ENCODE data around the gene ZNF737. TPM values are rescaled to one million over a fixed set of nuclear protein-coding genes. Genes with fewer than 3 reads are reported as not detected.
"Not testable (repeated sequence)": the region's sequence is repeated elsewhere in the genome, so short reads cannot be mapped to it uniquely, and the experiment has no call there.

The ZNF737 gene
- total and polyA plus RNA-seq, 4 donors, result 4.1 to 15.4 (median 5.7) TPM

DNA sequence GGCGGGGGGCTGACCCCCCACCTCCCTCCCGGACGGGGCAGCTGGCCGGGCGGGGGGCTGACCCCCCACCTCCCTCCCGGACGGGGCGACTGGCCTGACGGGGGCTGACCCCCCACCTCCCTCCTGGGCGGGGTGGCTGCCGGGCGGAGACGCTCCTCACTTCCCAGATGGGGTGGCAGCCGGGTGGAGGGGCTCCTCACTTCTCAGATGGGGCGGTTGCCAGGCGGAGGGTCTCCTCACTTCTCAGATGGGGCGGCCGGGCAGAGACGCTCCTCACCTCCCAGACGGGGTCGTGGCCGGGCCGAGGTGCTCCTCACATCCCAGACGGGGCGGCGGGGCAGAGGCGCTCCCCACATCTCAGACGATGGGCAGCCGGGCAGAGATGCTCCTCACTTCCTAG, 35.3 kb downstream of the ZNF737 start:
- H3K4me1 ChIP-seq (ENCODE audit: control insufficient read depth in 1 of 2, insufficient read depth in 2 of 2, low read length in 2 of 2); H3K27ac ChIP-seq (ENCODE audit: low read depth in 1 of 2, low read length in 2 of 2); DNase-seq; H3K27me3 ChIP-seq (ENCODE audit: control insufficient read depth in 1 of 2, insufficient read depth in 2 of 2, low read length in 1 of 2); intact Hi-C loops (cut with DNase I); H3K4me3 ChIP-seq (ENCODE audit: low read length in 2 of 2); ATAC-seq (ENCODE audit: low FRiP score); H3K36me3 ChIP-seq (ENCODE audit: control insufficient read depth in 1 of 2, insufficient read depth in 2 of 2, low read length in 1 of 2): not testable (repeated sequence)
- peaks cover 14% of the 10 kb centered on the region for H3K9me3 ChIP-seq (ENCODE audit: control insufficient read depth, low read length)
- WGBS, 2 donors, result 97 to 100% methylated on average over 5 to 29 of the region's 29 CpGs

GRCh38 chr19:20513189-20513904, 52.2 kb downstream of the ZNF737 start:
- Histone ChIP-seq H3K27me3 (ENCODE audit: control insufficient read depth in 1 of 2, insufficient read depth in 2 of 2, low read length in 1 of 2) (peaks cover 0 to 2% of the 10 kb centered on the region in 2 donors), H3K27ac (ENCODE audit: low read depth in 1 of 2, low read length in 2 of 2) (no peak overlapping the region), H3K9me3 (ENCODE audit: control insufficient read depth, low read length) (peaks cover 3% of the 10 kb centered on the region), H3K4me1 (ENCODE audit: control insufficient read depth in 1 of 2, insufficient read depth in 2 of 2, low read length in 2 of 2) (no peaks in the 10 kb centered on the region), H3K36me3 (ENCODE audit: control insufficient read depth in 1 of 2, insufficient read depth in 2 of 2, low read length in 1 of 2) (no peaks in the 10 kb centered on the region), H3K4me3 (ENCODE audit: low read length in 2 of 2) (no peak overlapping the region)
- 70 to 72% methylated on average over 5 of the region's 5 CpGs for WGBS, 2 donors
- ATAC-seq (ENCODE audit: low FRiP score) (no peak), DNase-seq (no peak)
- intact Hi-C loops (cut with DNase I), result no loop called here

GRCh38 chr19:20503476-20503875, 62.1 kb downstream of the ZNF737 start:
- ATAC-seq (ENCODE audit: low FRiP score) (no peak), DNase-seq (no peak)
- Histone ChIP-seq H3K4me3 (ENCODE audit: low read length in 2 of 2) (no peak overlapping the region), H3K4me1 (ENCODE audit: control insufficient read depth in 1 of 2, insufficient read depth in 2 of 2, low read length in 2 of 2) (no peaks in the 10 kb centered on the region), H3K9me3 (ENCODE audit: control insufficient read depth, low read length) (no peaks in the 10 kb centered on the region), H3K36me3 (ENCODE audit: control insufficient read depth in 1 of 2, insufficient read depth in 2 of 2, low read length in 1 of 2) (no peaks in the 10 kb centered on the region), H3K27me3 (ENCODE audit: control insufficient read depth in 1 of 2, insufficient read depth in 2 of 2, low read length in 1 of 2) (no peaks in the 10 kb centered on the region), H3K27ac (ENCODE audit: low read depth in 1 of 2, low read length in 2 of 2) (no peak overlapping the region)
- intact Hi-C loops (cut with DNase I), result no loop called here
- 12 to 42% methylated on average over 1 of the region's 1 CpG for WGBS, 2 donors

Other genes with a start within 250 kb of the ZNF737 start
- 10 to 100 TPM; 15.0 to 16.4 TPM for gene ZNF626, start 95.8 kb upstream of the ZNF737 start, total RNA-seq
- gene ZNF626, start 95.8 kb upstream of the ZNF737 start, polyA plus RNA-seq, result 1 to 10 TPM; 4.5 to 9.6 TPM
- gene ZNF66, start 210.5 kb upstream of the ZNF737 start, total RNA-seq, result 1 to 10 TPM; 3.7 to 7.7 TPM
- gene ZNF66, start 210.5 kb upstream of the ZNF737 start, polyA plus RNA-seq, result not detected

Measured in aorta (tissue), 5 donors.